Transverse colon (tissue), 3 donors: ENCODE measurements around the gene MKLN1.

ENCODE experiments used
- POLR2A ChIP-seq: fragments of 450-650 bp; IDR thresholded peaks from one replicate; pipeline ENCODE4 v1.6.1; 2016; ENCODE audit warnings: antibody characterized with exemption, mild to moderate bottlenecking, moderate library complexity
- TF ChIP-seq, protein P1 (sequence below), 5 experiments: fragments of 200-600 bp in 3 of 5; fragments of 450-650 bp in 2 of 5; sonication (generic) in 3 of 5; IDR thresholded peaks; 1 replicate in 2 of 5; 2 replicates in 3 of 5; pipeline ENCODE4 v1.5.1; 2016 to 2017; ENCODE audit warnings: antibody characterized with exemption in 5 of 5, inconsistent platforms in 3 of 5, mild to moderate bottlenecking in 2 of 5, moderate library complexity in 1 of 5

GRCh38 chr7:131522325-131522930 is 194.8 kb downstream of the MKLN1 start:
- TF ChIP-seq POLR2A: no peak
- TF ChIP-seq, protein P1, sequence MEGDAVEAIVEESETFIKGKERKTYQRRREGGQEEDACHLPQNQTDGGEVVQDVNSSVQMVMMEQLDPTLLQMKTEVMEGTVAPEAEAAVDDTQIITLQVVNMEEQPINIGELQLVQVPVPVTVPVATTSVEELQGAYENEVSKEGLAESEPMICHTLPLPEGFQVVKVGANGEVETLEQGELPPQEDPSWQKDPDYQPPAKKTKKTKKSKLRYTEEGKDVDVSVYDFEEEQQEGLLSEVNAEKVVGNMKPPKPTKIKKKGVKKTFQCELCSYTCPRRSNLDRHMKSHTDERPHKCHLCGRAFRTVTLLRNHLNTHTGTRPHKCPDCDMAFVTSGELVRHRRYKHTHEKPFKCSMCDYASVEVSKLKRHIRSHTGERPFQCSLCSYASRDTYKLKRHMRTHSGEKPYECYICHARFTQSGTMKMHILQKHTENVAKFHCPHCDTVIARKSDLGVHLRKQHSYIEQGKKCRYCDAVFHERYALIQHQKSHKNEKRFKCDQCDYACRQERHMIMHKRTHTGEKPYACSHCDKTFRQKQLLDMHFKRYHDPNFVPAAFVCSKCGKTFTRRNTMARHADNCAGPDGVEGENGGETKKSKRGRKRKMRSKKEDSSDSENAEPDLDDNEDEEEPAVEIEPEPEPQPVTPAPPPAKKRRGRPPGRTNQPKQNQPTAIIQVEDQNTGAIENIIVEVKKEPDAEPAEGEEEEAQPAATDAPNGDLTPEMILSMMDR (IDR thresholded peaks at IDR 0.05): no peak
